Measurements from ENCODE around the gene EPG5. TPM values are rescaled to one million over a fixed set of nuclear protein-coding genes. Genes with fewer than 3 reads are reported as not detected.

The EPG5 gene
- total RNA-seq, 1 donor from 2014 or later: 29.0 TPM

- FAIRE-seq (no peak), DNase-seq (ENCODE audit: low read depth) (no peak)
- Histone ChIP-seq H3K79me2 (ENCODE audit: insufficient read depth, low read length) (no peaks in the 10 kb centered on the region), H3K4me1 (ENCODE audit: insufficient read depth, low read length) (no peaks in the 10 kb centered on the region), H3K4me3 (ENCODE audit: insufficient read depth, low read depth, low read length) (no peak overlapping the region), H3K9ac (ENCODE audit: low read length) (no peak overlapping the region), H3K27ac (ENCODE audit: low read depth, low read length) (no peak overlapping the region), H3K4me2 (ENCODE audit: low read length) (no peak overlapping the region), H3K9me3 (ENCODE audit: insufficient read depth, low read depth, low read length) (no peaks in the 10 kb centered on the region), H2AFZ (ENCODE audit: low read depth, low read length) (no peak overlapping the region), H3K27me3 (ENCODE audit: insufficient read depth, low read length) (no peaks in the 10 kb centered on the region), H4K20me1 (ENCODE audit: insufficient read depth, low read length) (no peaks in the 10 kb centered on the region), H3K36me3 (ENCODE audit: insufficient read depth, low read length) (peaks cover 61% of the 10 kb centered on the region)
- H3K9me3 Mint-ChIP-seq (ENCODE audit: unreplicated experiment): no peaks in the 10 kb centered on the region
- H3K27me3 Mint-ChIP-seq (ENCODE audit: low read depth, unreplicated experiment): no peaks in the 10 kb centered on the region
- no peaks in the 10 kb centered on the region for H3K4me1 Mint-ChIP-seq (ENCODE audit: low read depth, unreplicated experiment)
- H3K36me3 Mint-ChIP-seq (ENCODE audit: low read depth, unreplicated experiment): peaks cover 32% of the 10 kb centered on the region
- no peak overlapping the region for H3K4me3 Mint-ChIP-seq (ENCODE audit: unreplicated experiment)
- no peak overlapping the region for H3K27ac Mint-ChIP-seq (ENCODE audit: unreplicated experiment)
- TF ChIP-seq EZH2 (IDR thresholded peaks at IDR 0.05; ENCODE audit: insufficient read depth, low read length) (no peak), CTCF (IDR thresholded peaks at IDR 0.05; ENCODE audit: insufficient read depth, low read depth, low read length) (no peak)
Measured at GRCh38 chr18:45861926-45862325, 105.2 kb downstream of the EPG5 start.

- Mint-ChIP-seq H3K27ac (ENCODE audit: unreplicated experiment) (no peak overlapping the region), H3K4me1 (ENCODE audit: low read depth, unreplicated experiment) (no peaks in the 10 kb centered on the region), H3K27me3 (ENCODE audit: low read depth, unreplicated experiment) (no peaks in the 10 kb centered on the region), H3K36me3 (ENCODE audit: low read depth, unreplicated experiment) (peaks cover 32% of the 10 kb centered on the region), H3K4me3 (ENCODE audit: unreplicated experiment) (no peak overlapping the region), H3K9me3 (ENCODE audit: unreplicated experiment) (no peaks in the 10 kb centered on the region)
- Histone ChIP-seq H3K27ac (ENCODE audit: low read depth, low read length) (no peak overlapping the region), H3K79me2 (ENCODE audit: insufficient read depth, low read length) (no peaks in the 10 kb centered on the region), H2AFZ (ENCODE audit: low read depth, low read length) (no peak overlapping the region), H3K36me3 (ENCODE audit: insufficient read depth, low read length) (peaks cover 56% of the 10 kb centered on the region), H4K20me1 (ENCODE audit: insufficient read depth, low read length) (no peaks in the 10 kb centered on the region), H3K4me3 (ENCODE audit: insufficient read depth, low read depth, low read length) (no peak overlapping the region), H3K27me3 (ENCODE audit: insufficient read depth, low read length) (no peaks in the 10 kb centered on the region), H3K4me2 (ENCODE audit: low read length) (no peak overlapping the region), H3K9me3 (ENCODE audit: insufficient read depth, low read depth, low read length) (no peaks in the 10 kb centered on the region), H3K4me1 (ENCODE audit: insufficient read depth, low read length) (no peaks in the 10 kb centered on the region), H3K9ac (ENCODE audit: low read length) (no peak overlapping the region)
- FAIRE-seq (no peak), DNase-seq (ENCODE audit: low read depth) (peak; percentile 21)
- no peak for TF ChIP-seq CTCF (IDR thresholded peaks at IDR 0.05; ENCODE audit: insufficient read depth, low read depth, low read length)
- no peak for TF ChIP-seq EZH2 (IDR thresholded peaks at IDR 0.05; ENCODE audit: insufficient read depth, low read length)
Measured at GRCh38 chr18:45860971-45861370, 106.2 kb downstream of the EPG5 start.

GRCh38 chr18:45860492-45860891, 106.6 kb downstream of the EPG5 start:
- no peaks in the 10 kb centered on the region for H3K4me1 ChIP-seq (ENCODE audit: insufficient read depth, low read length)
- H3K4me3 ChIP-seq (ENCODE audit: insufficient read depth, low read depth, low read length): no peak overlapping the region
- H3K79me2 ChIP-seq (ENCODE audit: insufficient read depth, low read length): no peaks in the 10 kb centered on the region
- DNase-seq (ENCODE audit: low read depth) (no peak), FAIRE-seq (no peak)
- no peaks in the 10 kb centered on the region for H3K27me3 Mint-ChIP-seq (ENCODE audit: low read depth, unreplicated experiment)
- no peak overlapping the region for H3K27ac ChIP-seq (ENCODE audit: low read depth, low read length)
- H3K36me3 ChIP-seq (ENCODE audit: insufficient read depth, low read length): peaks cover 57% of the 10 kb centered on the region
- no peak overlapping the region for H3K4me2 ChIP-seq (ENCODE audit: low read length)
- H4K20me1 ChIP-seq (ENCODE audit: insufficient read depth, low read length): no peaks in the 10 kb centered on the region
- H3K4me1 Mint-ChIP-seq (ENCODE audit: low read depth, unreplicated experiment): no peaks in the 10 kb centered on the region
- H3K9me3 ChIP-seq (ENCODE audit: insufficient read depth, low read depth, low read length): no peaks in the 10 kb centered on the region
- H3K27ac Mint-ChIP-seq (ENCODE audit: unreplicated experiment): no peak overlapping the region
- no peaks in the 10 kb centered on the region for H3K27me3 ChIP-seq (ENCODE audit: insufficient read depth, low read length)
- no peak for TF ChIP-seq CTCF (IDR thresholded peaks at IDR 0.05; ENCODE audit: insufficient read depth, low read depth, low read length)
- TF ChIP-seq EZH2 (IDR thresholded peaks at IDR 0.05; ENCODE audit: insufficient read depth, low read length): no peak
- no peak overlapping the region for H2AFZ ChIP-seq (ENCODE audit: low read depth, low read length)
- no peak overlapping the region for H3K9ac ChIP-seq (ENCODE audit: low read length)
- H3K9me3 Mint-ChIP-seq (ENCODE audit: unreplicated experiment): no peaks in the 10 kb centered on the region
- H3K4me3 Mint-ChIP-seq (ENCODE audit: unreplicated experiment): no peak overlapping the region
- peaks cover 32% of the 10 kb centered on the region for H3K36me3 Mint-ChIP-seq (ENCODE audit: low read depth, unreplicated experiment)
